H9 (cell line): ENCODE data around the gene TRAPPC2. TPM values are rescaled to one million over a fixed set of nuclear protein-coding genes. Genes with fewer than 3 reads are reported as not detected.

ENCODE experiments used
- DNase-seq: peaks from one replicate; pipeline ENCODE4 v3.0.0-alpha.2; 2017
- H2AFZ ChIP-seq: one replicate; pipeline ENCODE4 v1.6.1; 2013; ENCODE audit warnings: mild to moderate bottlenecking, low read length, control low read depth, moderate library complexity
- H2AK5ac ChIP-seq: 2 replicates; pipeline ENCODE4 v1.6.1; 2013; ENCODE audit warnings: low read length, control low read depth, mixed read lengths; ENCODE audit not compliant: insufficient read length
- H2BK120ac ChIP-seq: one replicate; pipeline ENCODE4 v1.6.1; 2013; ENCODE audit warnings: low read depth, mild to moderate bottlenecking, low read length, control low read depth, inconsistent platforms; ENCODE audit not compliant: poor library complexity, severe bottlenecking
- H2BK12ac ChIP-seq: 2 replicates; pipeline ENCODE4 v1.6.1; 2013; ENCODE audit warnings: low read length, control low read depth, mixed read lengths, low read depth; ENCODE audit not compliant: insufficient read length
- H2BK15ac ChIP-seq: 2 replicates; pipeline ENCODE4 v1.6.1; 2013; ENCODE audit warnings: low read depth, low read length, control low read depth
- H2BK20ac ChIP-seq: one replicate; pipeline ENCODE4 v1.6.1; 2013; ENCODE audit warnings: low read depth, mild to moderate bottlenecking, low read length, control low read depth, inconsistent platforms; ENCODE audit not compliant: poor library complexity, severe bottlenecking
- H2BK5ac ChIP-seq: 2 replicates; pipeline ENCODE4 v1.6.1; 2013; ENCODE audit warnings: low read length, control low read depth, mixed read lengths; ENCODE audit not compliant: insufficient read length
- H3K14ac ChIP-seq: 2 replicates; pipeline ENCODE4 v1.6.1; 2013; ENCODE audit warnings: low read length, control low read depth; ENCODE audit not compliant: insufficient read depth
- H3K18ac ChIP-seq: 2 replicates; pipeline ENCODE4 v1.6.1; 2013; ENCODE audit warnings: low read depth, mild to moderate bottlenecking, mixed read lengths, low read length, control low read depth; ENCODE audit not compliant: insufficient read length
- H3K23ac ChIP-seq: 2 replicates; pipeline ENCODE4 v1.6.1; 2013; ENCODE audit warnings: low read length, control low read depth, mixed read lengths, low read depth; ENCODE audit not compliant: insufficient read length
- H3K23me2 ChIP-seq: 2 replicates; pipeline ENCODE4 v1.6.1; 2013; ENCODE audit warnings: low read depth, mild to moderate bottlenecking, mixed read lengths, low read length, control low read depth; ENCODE audit not compliant: insufficient read length, poor library complexity, severe bottlenecking
- H3K27ac ChIP-seq: 2 replicates; pipeline ENCODE4 v1.5.1; 2013; ENCODE audit warnings: low read length, control low read depth, mixed read lengths, low read depth; ENCODE audit not compliant: insufficient read length
- H3K27me3 ChIP-seq: 2 replicates; pipeline ENCODE4 v1.6.1; 2013; ENCODE audit warnings: low read length, control low read depth, inconsistent platforms; ENCODE audit not compliant: insufficient read depth
- H3K4ac ChIP-seq: 2 replicates; pipeline ENCODE4 v1.6.1; 2013; ENCODE audit warnings: low read depth, mild to moderate bottlenecking, control low read depth, inconsistent platforms, low read length, moderate library complexity
- H3K4me1 ChIP-seq: 2 replicates; pipeline ENCODE4 v1.6.1; 2013; ENCODE audit warnings: low read length, control low read depth, inconsistent platforms; ENCODE audit not compliant: insufficient read depth
- H3K4me2 ChIP-seq: 2 replicates; pipeline ENCODE4 v1.6.1; 2013; ENCODE audit warnings: low read length, control low read depth, mixed read lengths; ENCODE audit not compliant: insufficient read length, insufficient read depth
- H3K56ac ChIP-seq: 2 replicates; pipeline ENCODE4 v1.6.1; 2013; ENCODE audit warnings: low read depth, mild to moderate bottlenecking, mixed read lengths, low read length, control low read depth; ENCODE audit not compliant: insufficient read length
- H3K79me1 ChIP-seq: 2 replicates; pipeline ENCODE4 v1.6.1; 2013; ENCODE audit warnings: low read depth, mild to moderate bottlenecking, moderate library complexity, low read length, control low read depth, inconsistent platforms; ENCODE audit not compliant: insufficient read depth, poor library complexity, severe bottlenecking
- H3K79me2 ChIP-seq: 2 replicates; pipeline ENCODE4 v1.6.1; 2013; ENCODE audit warnings: low read length, control low read depth, inconsistent platforms; ENCODE audit not compliant: insufficient read depth
- H3K9ac ChIP-seq: 2 replicates; pipeline ENCODE4 v1.6.1; 2013; ENCODE audit warnings: low read length, control low read depth, mixed read lengths; ENCODE audit not compliant: insufficient read length; ENCODE audit errors: extremely low read depth
- H3K9me3 ChIP-seq: one replicate; pipeline ENCODE4 v1.6.1; 2013; ENCODE audit warnings: low read depth, low read length, inconsistent platforms; ENCODE audit not compliant: control insufficient read depth
- H3T11ph ChIP-seq: one replicate; pipeline ENCODE4 v1.6.1; 2013; ENCODE audit warnings: mild to moderate bottlenecking, low read length, control low read depth, inconsistent platforms
- H4K20me1 ChIP-seq: one replicate; pipeline ENCODE4 v1.6.1; 2013; ENCODE audit not compliant: control insufficient read depth, insufficient read length, insufficient read depth
- H4K5ac ChIP-seq: 2 replicates; pipeline ENCODE4 v1.6.1; 2013; ENCODE audit warnings: low read depth, mild to moderate bottlenecking, mixed read lengths, low read length, control low read depth; ENCODE audit not compliant: insufficient read length
- H4K8ac ChIP-seq: replicated peaks from 2 replicates; pipeline ENCODE4 v1.6.1; 2013; ENCODE audit warnings: low read length, control low read depth, mixed read lengths, low read depth; ENCODE audit not compliant: insufficient read length
- H4K91ac ChIP-seq: 2 replicates; pipeline ENCODE4 v1.6.1; 2013; ENCODE audit warnings: low read depth, mild to moderate bottlenecking, moderate library complexity, mixed read lengths, low read length, control low read depth; ENCODE audit not compliant: insufficient read length
- H3K27ac Mint-ChIP-seq, 3 experiments: 2 replicates in 2 of 3; 3 replicates in 1 of 3; pipeline ENCODE4 v1.8.0; 2020 to 2021; ENCODE audit warnings: mixed read lengths in 3 of 3, mild to moderate bottlenecking in 1 of 3, moderate library complexity in 1 of 3
- H3K27me3 Mint-ChIP-seq: 2 replicates; pipeline ENCODE4 v1.8.0; 2021; ENCODE audit warnings: low read depth, mild to moderate bottlenecking, moderate library complexity, mixed read lengths
- H3K36me3 Mint-ChIP-seq, 3 experiments: 2 replicates in 2 of 3; 3 replicates in 1 of 3; pipeline ENCODE4 v1.8.0; 2020 to 2021; ENCODE audit warnings: low read depth in 3 of 3, mixed read lengths in 3 of 3; ENCODE audit not compliant: insufficient read depth in 1 of 3
- H3K4me1 Mint-ChIP-seq, 2 experiments: 2 replicates each; pipeline ENCODE4 v1.8.0; 2020; ENCODE audit warnings: mixed read lengths in 2 of 2
- H3K4me3 Mint-ChIP-seq, 2 experiments: 2 replicates in 1 of 2; 3 replicates in 1 of 2; pipeline ENCODE4 v1.8.0; 2020 to 2021; ENCODE audit warnings: mild to moderate bottlenecking in 2 of 2, mixed read lengths in 2 of 2, moderate library complexity in 1 of 2
- H3K9me3 Mint-ChIP-seq, 2 experiments: 2 replicates in 1 of 2; 3 replicates in 1 of 2; pipeline ENCODE4 v1.8.0; 2020; ENCODE audit warnings: mild to moderate bottlenecking in 2 of 2, mixed read lengths in 2 of 2, moderate library complexity in 1 of 2
- CTCF ChIP-seq: fragments of 200-600 bp; sonication (generic); conservative IDR thresholded peaks from 3 replicates; pipeline ENCODE4 v1.8.0; 2021; ENCODE audit warnings: antibody characterized with exemption, mild to moderate bottlenecking
- total RNA-seq: library from RNA; stranded (reverse); gene quantifications from 2 replicates; pipeline ENCODE4 v1.2.1, GENCODE V29; 2021

Gene TRAPPC2
- total RNA-seq, 1 experiment from 2014 or later = 13.3 TPM

DNA sequence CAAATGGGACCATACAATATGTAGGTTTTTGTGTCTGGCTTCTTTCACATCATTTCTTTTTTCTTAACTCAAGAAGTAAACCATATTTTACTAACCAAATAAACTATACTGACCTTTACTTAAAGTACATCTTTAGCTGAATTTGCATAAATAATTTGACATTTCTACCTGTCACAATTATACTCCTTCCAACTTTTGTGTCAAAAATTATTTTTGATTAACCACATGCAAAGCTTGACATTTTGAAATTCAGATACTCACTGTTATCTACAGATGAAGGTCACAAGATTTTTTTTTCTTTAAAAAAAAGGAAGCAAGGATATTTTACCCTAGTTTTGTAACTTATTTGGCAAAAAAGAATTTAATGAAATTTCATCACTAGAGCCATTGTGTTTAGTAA, 57.5 kb downstream of the TRAPPC2 start:
- 0 out of 4 replicates have a peak, but pooled peaks cover 0 to 4% of the 10 kb centered on the region in 2 experiments for H3K4me1 Mint-ChIP-seq
- no peaks in the 10 kb centered on the region for H3K79me1 ChIP-seq
- H2BK5ac ChIP-seq = no peak overlapping the region
- H2BK20ac ChIP-seq = no peak overlapping the region
- no peak overlapping the region for H2AK5ac ChIP-seq
- H3K4ac ChIP-seq = no peak overlapping the region
- no peak overlapping the region for H3K4me3 Mint-ChIP-seq
- no peak overlapping the region for H2BK15ac ChIP-seq
- H4K20me1 ChIP-seq = no peaks in the 10 kb centered on the region
- H3T11ph ChIP-seq = no peak overlapping the region
- no peak overlapping the region for H3K4me2 ChIP-seq
- peaks cover 3% of the 10 kb centered on the region; the same call in 1 of the 2 replicates for H3K27me3 Mint-ChIP-seq
- H3K79me2 ChIP-seq = no peaks in the 10 kb centered on the region; the same call in 1 of the 2 replicates
- no peak overlapping the region for H3K56ac ChIP-seq
- no peaks in the 10 kb centered on the region for H3K9me3 ChIP-seq
- H3K4me1 ChIP-seq = no peaks in the 10 kb centered on the region
- H3K23me2 ChIP-seq = no peaks in the 10 kb centered on the region
- no peak for TF ChIP-seq CTCF
- H3K9ac ChIP-seq = no peak overlapping the region
- H2BK120ac ChIP-seq = no peak overlapping the region
- no peak overlapping the region for H4K5ac ChIP-seq
- H3K27ac ChIP-seq = no peak overlapping the region
- peaks cover 31 to 54% of the 10 kb centered on the region in 2 experiments for H3K9me3 Mint-ChIP-seq
- no peak overlapping the region for H2BK12ac ChIP-seq
- no peaks in the 10 kb centered on the region; a peak in 1 of 7 replicates for H3K36me3 Mint-ChIP-seq
- no peak for DNase-seq
- no peak overlapping the region for H3K14ac ChIP-seq
- no peak overlapping the region for H2AFZ ChIP-seq
- no peak overlapping the region for H4K8ac ChIP-seq
- no peak overlapping the region for H3K27ac Mint-ChIP-seq
- no peaks in the 10 kb centered on the region for H3K27me3 ChIP-seq
- H4K91ac ChIP-seq = no peak overlapping the region
- H3K23ac ChIP-seq = no peak overlapping the region
- no peak overlapping the region for H3K18ac ChIP-seq
